Ishikawa (cell line): ENCODE data around the gene NCOA5.

Experiments used
- EGR1 ChIP-seq: IDR thresholded peaks from 2 replicates; pipeline ENCODE4 v1.6.1; 2012
- EP300 ChIP-seq: IDR thresholded peaks from 2 replicates; pipeline ENCODE4 v1.6.1; 2012; ENCODE audit warnings: borderline replicate concordance
- MAX ChIP-seq: IDR thresholded peaks from 2 replicates; pipeline ENCODE4 v1.6.1; 2012
- TAF1 ChIP-seq: IDR thresholded peaks from 2 replicates; pipeline ENCODE4 v1.6.1; 2012; ENCODE audit warnings: low read depth, mild to moderate bottlenecking

GRCh38 chr20:46119547-46119946 is 29.8 kb upstream of the NCOA5 start:
- TF ChIP-seq EP300 (no peak), MAX (no peak), EGR1 (no peak), TAF1 (no peak)
